ENCODE results near the gene ASCC2. TPM values are rescaled to one million over a fixed set of nuclear protein-coding genes. Genes with fewer than 3 reads are reported as not detected.
A peak's percentile ranks its signal among the peaks of the same experiment; 100 is the strongest.

ASCC2 gene, protein sequence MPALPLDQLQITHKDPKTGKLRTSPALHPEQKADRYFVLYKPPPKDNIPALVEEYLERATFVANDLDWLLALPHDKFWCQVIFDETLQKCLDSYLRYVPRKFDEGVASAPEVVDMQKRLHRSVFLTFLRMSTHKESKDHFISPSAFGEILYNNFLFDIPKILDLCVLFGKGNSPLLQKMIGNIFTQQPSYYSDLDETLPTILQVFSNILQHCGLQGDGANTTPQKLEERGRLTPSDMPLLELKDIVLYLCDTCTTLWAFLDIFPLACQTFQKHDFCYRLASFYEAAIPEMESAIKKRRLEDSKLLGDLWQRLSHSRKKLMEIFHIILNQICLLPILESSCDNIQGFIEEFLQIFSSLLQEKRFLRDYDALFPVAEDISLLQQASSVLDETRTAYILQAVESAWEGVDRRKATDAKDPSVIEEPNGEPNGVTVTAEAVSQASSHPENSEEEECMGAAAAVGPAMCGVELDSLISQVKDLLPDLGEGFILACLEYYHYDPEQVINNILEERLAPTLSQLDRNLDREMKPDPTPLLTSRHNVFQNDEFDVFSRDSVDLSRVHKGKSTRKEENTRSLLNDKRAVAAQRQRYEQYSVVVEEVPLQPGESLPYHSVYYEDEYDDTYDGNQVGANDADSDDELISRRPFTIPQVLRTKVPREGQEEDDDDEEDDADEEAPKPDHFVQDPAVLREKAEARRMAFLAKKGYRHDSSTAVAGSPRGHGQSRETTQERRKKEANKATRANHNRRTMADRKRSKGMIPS
- total RNA-seq (2021): 54.5 and 54.9 TPM in 2 replicates
- Bru-seq, nascent RNA: percentile 64 among the genes with signal in this experiment
- percentile 67 among the genes with signal in this experiment for BruChase-seq, experiment 1, labeled RNA remaining after a 2-hour chase
- BruChase-seq, experiment 2, labeled RNA remaining after a 6-hour chase: percentile 74 among the genes with signal in this experiment
- long read RNA-seq, transcript ASCC2-201 (20 exons, 2,793 nt): major isoform, 54 of 202 reads
- long read RNA-seq, transcript ASCC2-202 (21 exons, 2,823 nt): minor isoform, 35 of 202 reads
- long read RNA-seq, partial matches to known transcripts: 14 of 202 reads
- long read RNA-seq, other reads (novel, unspliced or antisense): 99 of 202 reads

DNA sequence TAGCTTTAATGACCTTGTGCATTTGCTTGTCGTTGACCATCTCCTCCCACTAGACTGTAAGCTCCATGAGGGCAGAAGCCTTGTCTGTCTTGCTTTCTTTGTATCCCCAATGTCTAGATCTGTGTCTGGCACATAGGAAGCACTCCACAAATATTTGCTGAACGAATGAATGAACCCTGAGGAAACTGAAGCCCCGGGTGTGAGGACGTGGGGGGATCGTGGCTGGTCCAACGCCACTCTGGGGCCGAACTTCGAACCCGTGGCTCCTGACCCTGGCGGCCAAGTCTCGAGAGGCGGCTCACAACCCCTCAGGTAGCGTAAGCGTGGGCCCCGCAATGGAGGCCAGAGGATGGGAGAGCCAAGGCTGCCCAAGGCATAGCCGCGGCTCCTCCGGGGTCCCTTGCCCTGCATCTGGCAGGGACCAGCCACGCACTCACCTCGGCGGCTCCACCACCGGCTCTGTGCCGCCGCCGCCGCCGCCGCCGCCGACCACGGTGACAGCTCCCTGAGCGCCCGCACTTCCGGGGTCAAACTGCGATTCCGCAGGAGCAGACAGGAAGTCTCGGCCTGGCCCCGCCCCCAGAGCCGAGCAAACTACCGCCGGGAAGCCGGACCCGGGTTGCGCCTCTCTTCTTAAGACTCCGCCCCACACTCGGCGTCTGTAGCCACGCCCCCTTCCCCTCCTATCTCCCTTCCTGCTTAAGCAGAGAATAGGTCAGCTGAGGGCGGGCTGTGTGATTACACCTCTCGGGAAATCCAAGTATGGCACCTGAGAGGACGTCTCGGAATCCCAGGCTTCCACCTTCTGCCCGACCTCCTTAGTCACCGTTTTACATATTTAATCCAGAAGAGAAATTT lies at the start of gene ASCC2:
ASCC2 (minus strand) TSS at position 534 of the 858 bp plus-strand sequence. CDS start 5,949 bp downstream, outside the sequence.
- BruUV-seq (replicated peaks): TSS peak; percentile 56
- peaks cover 12% of the 10 kb centered on the region for H3K4me1 ChIP-seq (ENCODE audit: insufficient read depth, low read length, poor library complexity, severe bottlenecking)
- H3K27me3 ChIP-seq (replicated peaks; ENCODE audit: insufficient read depth, low read depth, low read length, poor library complexity): no peaks in the 10 kb centered on the region
- peak; percentile 99 for DNase-seq (ENCODE audit: low spot score)
- intact Hi-C loops (cut with micrococcal nuclease; ENCODE audit: unreplicated experiment): no loop called here
- peak within 1 kb of the TSS; percentile 78 for H3K27ac ChIP-seq (ENCODE audit: low read depth, low read length, poor library complexity, severe bottlenecking)
- H3K9me3 ChIP-seq (ENCODE audit: low read depth, low read length, poor library complexity, severe bottlenecking): no peaks in the 10 kb centered on the region
- POLR2A ChIA-PET (ENCODE audit: low non-redundant PET): interaction anchor here (0.6 kb wide), 1 partner anchor 44 kb away, joined by 12 read pairs; no protein-coding TSS in a partner anchor
- TF ChIP-seq, protein P1, sequence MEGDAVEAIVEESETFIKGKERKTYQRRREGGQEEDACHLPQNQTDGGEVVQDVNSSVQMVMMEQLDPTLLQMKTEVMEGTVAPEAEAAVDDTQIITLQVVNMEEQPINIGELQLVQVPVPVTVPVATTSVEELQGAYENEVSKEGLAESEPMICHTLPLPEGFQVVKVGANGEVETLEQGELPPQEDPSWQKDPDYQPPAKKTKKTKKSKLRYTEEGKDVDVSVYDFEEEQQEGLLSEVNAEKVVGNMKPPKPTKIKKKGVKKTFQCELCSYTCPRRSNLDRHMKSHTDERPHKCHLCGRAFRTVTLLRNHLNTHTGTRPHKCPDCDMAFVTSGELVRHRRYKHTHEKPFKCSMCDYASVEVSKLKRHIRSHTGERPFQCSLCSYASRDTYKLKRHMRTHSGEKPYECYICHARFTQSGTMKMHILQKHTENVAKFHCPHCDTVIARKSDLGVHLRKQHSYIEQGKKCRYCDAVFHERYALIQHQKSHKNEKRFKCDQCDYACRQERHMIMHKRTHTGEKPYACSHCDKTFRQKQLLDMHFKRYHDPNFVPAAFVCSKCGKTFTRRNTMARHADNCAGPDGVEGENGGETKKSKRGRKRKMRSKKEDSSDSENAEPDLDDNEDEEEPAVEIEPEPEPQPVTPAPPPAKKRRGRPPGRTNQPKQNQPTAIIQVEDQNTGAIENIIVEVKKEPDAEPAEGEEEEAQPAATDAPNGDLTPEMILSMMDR (conservative IDR thresholded peaks at IDR 0.05; ENCODE audit: low read depth, low read length): no peak
- TF ChIP-seq EZH2 (IDR thresholded peaks at IDR 0.05; ENCODE audit: borderline replicate concordance, low read depth, low read length, poor library complexity, severe bottlenecking): no peak
- H3K36me3 ChIP-seq (ENCODE audit: insufficient read depth, low read length, poor library complexity, severe bottlenecking): no peaks in the 10 kb centered on the region
- H3K4me3 ChIP-seq (ENCODE audit: low read depth, low read length, poor library complexity, severe bottlenecking): peak within 1 kb of the TSS; percentile 77
- CTCF ChIA-PET: interaction anchor here (0.6 kb wide), 2 partner anchors 141 to 167 kb away, joined by 3 read pairs; no protein-coding TSS in a partner anchor

DNA sequence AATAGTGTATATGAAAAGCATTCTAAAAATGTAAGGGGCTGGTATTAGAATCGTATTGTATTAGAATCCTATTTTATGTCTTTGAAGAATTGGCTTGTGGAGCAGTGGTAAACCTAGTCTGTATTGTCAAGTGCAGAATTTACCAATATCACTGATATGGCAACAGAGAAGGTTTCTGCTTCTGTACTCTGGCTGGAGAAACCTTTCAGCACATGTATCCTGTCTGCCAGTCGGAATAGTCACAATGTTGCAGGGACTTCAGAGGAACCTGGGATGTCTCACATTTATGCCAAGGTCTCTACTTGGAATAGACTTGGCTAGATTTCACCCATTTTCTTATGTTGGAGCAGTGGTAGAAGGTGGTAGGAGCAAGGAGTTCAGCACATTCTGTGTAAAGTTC lies 49.3 kb upstream of the ASCC2 start:
- intact Hi-C loops (cut with micrococcal nuclease; ENCODE audit: unreplicated experiment): no loop called here
- Histone ChIP-seq H3K36me3 (ENCODE audit: insufficient read depth, low read length, poor library complexity, severe bottlenecking) (no peaks in the 10 kb centered on the region), H3K4me1 (ENCODE audit: insufficient read depth, low read length, poor library complexity, severe bottlenecking) (peaks cover 22% of the 10 kb centered on the region), H3K9me3 (ENCODE audit: low read depth, low read length, poor library complexity, severe bottlenecking) (no peaks in the 10 kb centered on the region), H3K27ac (ENCODE audit: low read depth, low read length, poor library complexity, severe bottlenecking) (no peak overlapping the region), H3K27me3 (replicated peaks; ENCODE audit: insufficient read depth, low read depth, low read length, poor library complexity) (no peaks in the 10 kb centered on the region), H3K4me3 (ENCODE audit: low read depth, low read length, poor library complexity, severe bottlenecking) (no peak overlapping the region)
- CTCF ChIA-PET: no interaction called here
- POLR2A ChIA-PET (ENCODE audit: low non-redundant PET): no interaction called here
- TF ChIP-seq, protein P1 (conservative IDR thresholded peaks at IDR 0.05; ENCODE audit: low read depth, low read length): no peak
- no peak for TF ChIP-seq EZH2 (IDR thresholded peaks at IDR 0.05; ENCODE audit: borderline replicate concordance, low read depth, low read length, poor library complexity, severe bottlenecking)
- no peak for DNase-seq (ENCODE audit: low spot score)
- BruUV-seq (replicated peaks): no TSS peak
